HG03103 (cell line): ENCODE results near the gene RHD.
"Not testable (repeated sequence)": the region's sequence is repeated elsewhere in the genome, so short reads cannot be mapped to it uniquely, and the experiment has no call there.

ENCODE experiments used
- ATAC-seq: cut with Tn5 transposase; IDR thresholded peaks from one replicate; pipeline ENCODE4 v1.9.1; 2021; ENCODE audit warnings: low read depth; ENCODE audit not compliant: unreplicated experiment

The RHD gene

DNA sequence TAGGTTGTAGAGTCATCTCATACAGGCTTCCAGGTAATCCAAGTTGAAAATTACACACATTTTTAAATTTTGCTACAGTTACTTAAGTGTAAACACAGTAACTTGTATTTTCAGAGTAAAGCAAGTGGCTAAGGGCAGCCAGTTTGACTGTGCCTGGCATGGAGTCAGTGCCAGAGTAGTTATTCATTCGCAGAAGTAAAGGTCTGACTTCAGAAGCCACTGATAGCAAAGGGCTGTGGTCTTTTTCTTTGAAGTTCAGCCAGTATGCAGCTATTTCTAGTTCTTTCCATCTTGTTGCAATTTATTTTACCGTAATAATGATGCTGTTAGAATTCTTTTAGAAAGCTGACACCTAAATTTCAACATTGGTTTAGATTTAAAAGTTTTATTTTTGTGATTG lies 75.2 kb downstream of the RHD start:
- no peak for ATAC-seq

DNA sequence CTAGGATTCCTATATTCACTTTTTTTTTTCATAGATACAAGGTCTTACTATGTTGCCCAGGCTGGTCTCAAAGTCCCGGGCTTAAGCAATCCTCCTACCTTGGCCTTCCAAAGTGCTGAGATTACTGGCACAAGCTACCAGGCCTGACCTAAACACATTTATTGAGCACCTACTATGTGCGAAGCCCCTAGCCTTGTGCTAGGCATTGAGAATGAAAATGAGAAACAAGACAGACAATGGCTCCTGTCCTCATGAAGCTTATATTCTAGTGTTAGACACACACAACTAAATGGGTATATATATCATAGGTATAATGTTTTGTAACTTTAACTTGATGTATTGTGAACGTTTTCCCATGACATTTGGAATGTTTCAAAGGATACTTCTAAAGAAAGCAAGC lies 77.3 kb downstream of the RHD start:
- ATAC-seq, result no peak

DNA sequence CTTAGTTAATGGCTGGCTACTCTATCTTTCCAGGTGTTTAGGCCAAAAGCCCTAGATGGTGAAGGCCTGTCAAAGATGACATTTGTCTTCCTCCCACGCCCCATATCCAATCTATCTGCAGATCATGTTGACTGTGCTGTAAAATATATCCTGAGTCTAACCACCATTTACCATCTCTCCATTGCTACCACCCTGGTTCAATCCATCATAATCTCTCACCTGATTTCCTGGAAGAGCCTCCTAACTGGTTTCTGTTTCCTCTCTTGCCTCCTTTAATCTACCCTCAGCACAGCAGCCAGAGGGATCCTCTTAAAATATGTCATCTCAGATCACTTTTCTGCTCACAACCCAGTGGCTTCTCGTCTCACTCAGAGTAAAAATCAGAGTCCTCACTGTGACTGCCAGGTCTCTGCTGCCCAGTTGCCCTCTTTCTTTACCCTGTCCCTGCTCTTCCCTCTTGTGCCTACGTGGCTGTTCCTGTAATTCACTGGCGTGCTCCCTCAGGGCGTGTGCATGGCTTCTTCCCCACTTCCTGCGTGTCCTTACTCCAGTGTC lies 83.6 kb downstream of the RHD start:
- no peak for ATAC-seq

DNA sequence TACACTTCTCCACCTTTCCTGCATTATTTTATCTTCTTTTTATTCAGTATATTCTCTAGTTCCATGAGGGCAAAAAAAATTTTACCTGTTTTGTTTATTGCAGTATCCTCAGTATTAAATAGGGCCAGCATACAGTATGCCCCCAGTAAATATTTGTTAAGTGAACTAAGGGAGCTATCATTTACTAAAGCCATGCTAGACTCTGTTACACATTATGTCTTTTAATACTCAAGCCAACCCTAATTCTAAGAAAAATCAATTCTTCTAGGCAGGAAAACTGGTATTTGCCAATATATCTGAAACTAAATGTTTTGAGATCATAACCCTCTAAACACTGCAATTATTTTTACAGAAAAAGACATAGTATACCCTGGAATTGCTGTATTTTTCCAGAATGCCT lies 84.1 kb downstream of the RHD start:
- no peak for ATAC-seq

DNA sequence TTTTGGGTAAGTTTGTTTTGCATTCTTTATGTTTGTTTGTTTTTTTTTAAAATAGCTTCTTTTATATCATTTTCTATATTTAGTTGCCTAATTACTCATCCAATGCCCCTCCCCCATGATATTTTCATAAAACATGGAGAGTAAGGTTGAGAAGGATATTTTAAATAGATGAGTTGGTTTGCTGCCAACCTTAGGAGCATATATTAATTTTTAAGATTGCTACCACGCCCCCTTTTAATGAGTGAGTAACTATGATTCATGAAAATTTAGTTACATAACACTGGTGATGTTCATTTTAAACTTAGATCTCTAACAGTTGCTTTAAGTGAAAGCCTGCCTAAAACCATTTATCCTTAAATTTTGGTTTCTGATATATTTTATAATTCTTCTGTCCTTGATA lies 84.5 kb downstream of the RHD start:
- ATAC-seq, result no peak

DNA sequence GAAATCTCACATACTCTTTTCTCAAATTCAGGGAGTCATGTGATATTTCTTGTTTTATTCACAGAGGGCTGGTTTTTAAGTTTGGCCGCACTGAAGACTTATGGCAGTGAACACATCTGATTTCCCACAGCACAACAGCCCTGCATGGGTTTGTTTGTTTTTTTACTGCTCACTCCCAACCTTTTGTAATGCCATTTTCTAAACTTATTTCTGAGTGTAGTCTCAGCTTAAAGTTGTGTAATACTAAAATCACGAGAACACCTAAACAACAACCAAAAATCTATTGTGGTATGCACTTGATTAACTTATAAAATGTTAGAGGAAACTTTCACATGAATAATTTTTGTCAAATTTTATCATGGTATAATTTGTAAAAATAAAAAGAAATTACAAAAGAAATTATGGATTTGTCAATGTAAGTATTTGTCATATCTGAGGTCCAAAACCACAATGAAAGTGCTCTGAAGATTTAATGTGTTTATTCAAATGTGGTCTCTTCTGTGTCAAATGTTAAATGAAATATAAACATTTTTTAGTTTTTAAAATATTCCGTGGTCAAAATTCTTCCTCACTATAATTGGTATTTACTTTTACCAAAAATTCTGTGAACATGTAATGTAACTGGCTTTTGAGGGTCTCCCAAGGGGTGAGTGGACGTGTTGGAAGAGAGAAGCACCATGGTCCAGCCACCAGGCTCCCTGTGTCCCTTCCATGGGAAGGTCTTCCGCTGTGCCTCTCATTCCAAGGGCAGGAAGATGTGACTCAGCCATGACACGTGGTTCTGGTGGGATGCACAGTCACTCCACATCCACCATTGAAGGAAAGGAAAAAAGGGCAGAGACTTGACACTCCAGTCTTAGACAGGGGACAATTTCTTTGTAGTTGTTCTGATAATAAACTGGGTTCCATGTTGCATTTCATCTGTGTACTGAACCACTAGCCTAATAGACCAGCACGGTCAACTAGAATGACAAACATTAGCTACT lies 88.6 kb downstream of the RHD start:
- ATAC-seq, result no peak

DNA sequence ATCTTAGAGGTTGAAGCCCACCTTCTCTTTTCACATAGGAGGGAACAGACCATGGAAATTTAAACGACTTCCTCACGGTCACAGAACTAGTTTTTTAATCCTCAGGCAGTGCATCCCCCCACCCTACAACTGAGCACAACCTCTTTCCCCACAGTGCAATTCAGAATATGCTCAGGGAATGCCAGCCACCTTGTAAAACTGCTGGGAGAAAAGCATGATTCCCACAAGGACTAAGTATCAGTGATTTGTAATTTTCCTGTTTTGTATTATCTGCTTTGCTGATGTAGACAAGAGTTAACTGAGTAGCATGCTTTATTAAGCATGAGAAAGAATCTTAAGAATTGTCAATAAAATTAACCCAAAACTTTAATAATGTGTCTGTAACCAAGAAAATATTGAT lies 89.6 kb downstream of the RHD start:
- no peak for ATAC-seq

DNA sequence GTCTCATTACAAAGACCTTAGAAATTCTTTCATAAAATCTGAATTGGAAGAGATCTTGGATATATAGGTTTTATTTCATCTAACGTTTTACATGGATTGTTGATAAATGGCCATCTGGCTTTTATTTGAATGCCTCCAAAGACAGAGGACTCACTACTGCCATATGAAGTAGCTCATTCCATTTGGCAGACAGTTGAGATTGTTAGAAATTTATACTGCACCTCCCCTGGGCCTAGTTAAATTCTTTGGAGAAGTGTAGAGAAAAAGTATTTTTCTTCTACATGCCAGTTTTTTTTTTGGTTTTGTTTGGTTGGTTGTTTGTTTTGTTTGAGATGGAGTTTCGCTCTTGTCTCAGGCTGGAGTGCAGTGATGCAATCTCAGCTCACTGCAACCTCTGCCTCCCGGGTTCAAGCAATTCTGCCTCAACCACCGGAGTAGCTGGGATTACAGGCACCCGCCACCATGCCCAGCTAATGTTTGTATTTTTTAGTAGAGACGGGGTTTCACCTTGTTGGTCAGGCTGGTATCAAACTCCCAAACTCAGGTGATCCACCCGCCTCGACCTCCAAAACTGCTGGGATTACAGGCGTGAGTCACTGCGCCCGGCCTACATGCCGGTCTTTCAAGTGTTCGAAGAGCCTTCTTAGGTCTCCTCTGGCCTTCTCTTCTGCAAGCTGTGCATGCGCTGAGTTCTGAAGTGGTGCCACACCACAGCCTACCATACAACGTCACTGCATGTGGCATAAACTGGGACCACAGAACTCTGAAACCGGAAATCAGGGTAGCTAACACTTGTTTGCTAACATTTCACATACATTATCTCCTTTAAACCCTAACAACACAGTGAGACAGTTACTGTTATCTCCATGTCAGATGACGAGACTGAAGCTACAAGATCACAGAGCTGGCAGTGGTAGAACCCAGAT lies 90.6 kb downstream of the RHD start:
- ATAC-seq, result not testable (repeated sequence)

DNA sequence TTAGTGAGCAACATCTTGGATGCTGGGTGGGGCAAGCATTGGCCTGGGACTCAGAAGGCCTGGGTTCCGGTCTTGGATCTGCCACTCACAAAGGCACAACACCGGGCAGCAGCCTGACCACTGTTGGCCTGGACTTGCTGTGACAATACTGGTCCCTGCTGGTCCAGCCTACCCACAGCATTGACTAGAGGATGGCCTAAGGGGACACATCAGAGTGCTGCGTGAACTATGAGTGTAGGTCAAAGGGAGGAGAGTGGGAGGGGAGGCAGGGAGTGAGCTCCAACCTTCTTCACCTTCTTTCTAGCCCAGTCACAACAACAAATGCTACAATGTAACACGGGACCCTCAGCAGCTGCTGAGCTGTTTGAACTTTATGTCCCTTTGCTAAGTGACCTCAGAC lies 96.9 kb downstream of the RHD start:
- ATAC-seq, result no peak

DNA sequence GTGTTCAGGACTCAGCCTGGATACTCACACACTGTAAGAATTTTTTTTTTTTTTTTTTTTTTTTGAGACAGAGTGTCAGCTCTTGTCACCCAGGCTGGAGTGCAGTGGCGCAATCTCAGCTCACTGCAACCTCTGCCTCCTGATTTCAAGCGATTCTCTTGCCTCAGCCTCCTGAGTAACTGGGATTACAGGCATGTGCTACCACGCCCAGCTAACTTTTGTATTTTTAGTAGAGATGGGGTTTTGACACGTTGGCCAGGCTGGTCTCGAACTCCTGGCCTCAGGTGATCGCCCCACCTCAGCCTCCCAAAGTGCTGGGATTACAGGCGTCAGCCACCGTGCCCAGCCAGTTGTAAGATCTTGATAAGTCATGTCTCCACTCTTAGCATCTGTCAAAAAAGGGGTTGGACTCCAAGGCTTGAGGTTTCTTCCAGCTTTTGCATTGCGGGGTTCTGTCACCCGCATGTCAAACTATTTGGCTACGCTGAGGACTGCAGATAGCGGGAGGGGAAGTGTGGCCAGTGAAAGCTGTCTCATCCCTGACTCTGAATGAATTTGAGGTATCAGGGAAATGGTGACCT lies 97.5 kb downstream of the RHD start:
- ATAC-seq, result not testable (repeated sequence)

DNA sequence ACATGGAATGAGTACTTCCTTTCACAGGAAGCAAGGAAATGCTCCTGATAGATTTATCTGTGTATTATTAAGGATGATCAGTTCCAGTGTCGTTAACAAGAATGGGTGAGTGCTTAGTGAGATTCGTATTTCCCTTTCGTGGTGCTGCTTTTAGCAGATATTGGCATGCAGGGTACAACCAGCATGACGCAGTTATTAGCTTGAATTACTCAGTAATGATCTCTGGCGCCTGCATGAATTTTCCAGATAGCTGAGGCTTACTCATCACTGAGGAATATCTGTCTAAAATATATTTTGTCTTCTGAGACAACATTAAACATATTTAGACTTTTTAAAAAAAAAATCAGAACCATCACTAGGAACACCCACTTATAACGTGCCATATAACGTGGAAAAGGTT lies 99.4 kb downstream of the RHD start:
- not testable (repeated sequence) for ATAC-seq

DNA sequence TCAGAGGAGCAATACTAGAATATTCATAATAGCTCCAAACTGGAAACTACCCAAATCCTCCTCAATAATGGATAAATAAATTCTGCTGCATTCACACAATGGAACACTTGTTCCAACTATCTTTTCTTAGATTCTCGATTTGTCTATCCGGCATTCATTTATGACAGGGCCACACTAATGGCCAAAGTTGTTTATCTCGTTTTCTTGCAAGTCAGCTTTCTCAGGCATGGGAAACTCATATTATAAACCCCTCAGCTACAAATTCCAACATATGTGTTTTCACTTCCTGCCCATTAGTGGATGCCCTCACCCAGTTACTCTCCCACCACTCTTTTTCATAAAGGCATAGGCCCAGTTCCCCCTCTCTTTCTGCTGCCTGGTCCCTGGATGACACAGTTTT lies 106.1 kb downstream of the RHD start:
- ATAC-seq, result not testable (repeated sequence)
